Lower leg skin (tissue), 4 donors: ENCODE measurements around the gene SLC38A1. TPM values are rescaled to one million over a fixed set of nuclear protein-coding genes. Genes with fewer than 3 reads are reported as not detected.
"Not testable (repeated sequence)": the region's sequence is repeated elsewhere in the genome, so short reads cannot be mapped to it uniquely, and the experiment has no call there.

Source experiments
- DNase-seq, 2 donors: peaks; one replicate each; pipeline ENCODE4 v3.0.0-alpha.2; 2019; ENCODE audit warnings: low spot score in 2 of 2
- H3K4me3 ChIP-seq: fragments of 200-600 bp; sonication (generic); 2 replicates; pipeline ENCODE4 v1.5.1; 2017; ENCODE audit warnings: mild to moderate bottlenecking, low read depth; ENCODE audit not compliant: poor library complexity, severe bottlenecking
- CTCF ChIP-seq, 3 donors: fragments of 450-650 bp; IDR thresholded peaks; one replicate each; pipeline ENCODE4 v1.5.1; 2016; ENCODE audit warnings: antibody characterized with exemption in 3 of 3, mild to moderate bottlenecking in 3 of 3, moderate library complexity in 2 of 3
- POLR2A ChIP-seq, 2 donors: fragments of 450-650 bp; IDR thresholded peaks; one replicate each; pipeline ENCODE4 v1.6.1; 2016 to 2017; ENCODE audit warnings: antibody characterized with exemption in 2 of 2, mild to moderate bottlenecking in 1 of 2, moderate library complexity in 1 of 2
- WGBS, 2 donors: methylation state at CpG; one replicate each; pipeline ENCODE4 v1.1.5; 2018; 5-methylcytosine and 5-hydroxymethylcytosine counted together
- intact Hi-C: fragments of 100-400 bp; cut with DNase I; formaldehyde crosslinking; loops from one replicate; pipeline ENCODE4 v1.15.0; 2023; ENCODE audit warnings: low total_unique reads
- total RNA-seq, 4 donors: library from RNA; depleted of rRNA; stranded (reverse); fragments of >200 nt; gene quantifications; one replicate each; pipeline ENCODE4 v1.1.0, GENCODE V29; 2016

The SLC38A1 gene
- total RNA-seq, 4 donors from 2014 or later, result 87.3 to 118 (median 102) TPM

- TF ChIP-seq POLR2A (IDR thresholded peaks at IDR 0.05), result no peak
- no peak for TF ChIP-seq CTCF (IDR thresholded peaks at IDR 0.05)
- no peak for DNase-seq
- WGBS, 2 donors, result 72 to 79% methylated on average over 8 of the region's 8 CpGs
- intact Hi-C loops, result no loop called here
- no peak overlapping the region for H3K4me3 ChIP-seq
These were observed 93.9 kb downstream of the SLC38A1 start for GRCh38 chr12:46174919-46175318.

- intact Hi-C loops, result no loop called here
- no peak overlapping the region for H3K4me3 ChIP-seq
- no peak for DNase-seq
- no peak for TF ChIP-seq POLR2A (IDR thresholded peaks at IDR 0.05)
- no peak for TF ChIP-seq CTCF (IDR thresholded peaks at IDR 0.05)
- WGBS, 2 donors, result 70 to 74% methylated on average over 12 of the region's 12 CpGs
These were observed 94.7 kb downstream of the SLC38A1 start for GRCh38 chr12:46174061-46174662.

- TF ChIP-seq POLR2A (IDR thresholded peaks at IDR 0.05), result no peak
- no peak for TF ChIP-seq CTCF (IDR thresholded peaks at IDR 0.05)
- intact Hi-C loops, result no loop called here
- no peak overlapping the region for H3K4me3 ChIP-seq
- no peak for DNase-seq
These were observed 100.4 kb downstream of the SLC38A1 start for GRCh38 chr12:46168426-46168825.

- WGBS, 2 donors, result 73 to 83% methylated on average over 2 of the region's 2 CpGs
- TF ChIP-seq POLR2A (IDR thresholded peaks at IDR 0.05) (no peak), CTCF (IDR thresholded peaks at IDR 0.05) (no peak)
- no peak overlapping the region for H3K4me3 ChIP-seq
- intact Hi-C loops, result no loop called here
- no peak for DNase-seq
These were observed 101.4 kb downstream of the SLC38A1 start for GRCh38 chr12:46167412-46167811.

GRCh38 chr12:46165191-46165590 is 103.7 kb downstream of the SLC38A1 start:
- intact Hi-C loops, result no loop called here
- DNase-seq, result no peak
- whole genome bisulfite sequencing, 2 donors, result 85 to 89% methylated on average over 5 of the region's 5 CpGs
- no peak overlapping the region for H3K4me3 ChIP-seq
- TF ChIP-seq POLR2A (IDR thresholded peaks at IDR 0.05) (no peak), CTCF (IDR thresholded peaks at IDR 0.05) (no peak)

- no peak for DNase-seq
- intact Hi-C loops, result no loop called here
- no peak for TF ChIP-seq CTCF (IDR thresholded peaks at IDR 0.05)
- no peak for TF ChIP-seq POLR2A (IDR thresholded peaks at IDR 0.05)
- no peak overlapping the region for H3K4me3 ChIP-seq
- 36 to 39% methylated on average over 3 of the region's 3 CpGs for WGBS, 2 donors
These were observed 104.6 kb downstream of the SLC38A1 start for GRCh38 chr12:46164186-46164761.

- intact Hi-C loops, DNase-seq, H3K4me3 ChIP-seq: not testable (repeated sequence)
- 65 to 67% methylated on average over 3 to 4 of the region's 4 CpGs for WGBS, 2 donors
These were observed 106.2 kb downstream of the SLC38A1 start for GRCh38 chr12:46162549-46163076.
